HG03196 (cell line): ENCODE results near the gene LGMN.
"Not testable (repeated sequence)": the region's sequence is repeated elsewhere in the genome, so short reads cannot be mapped to it uniquely, and the experiment has no call there.

ENCODE experiments used
- ATAC-seq: cut with Tn5 transposase; IDR thresholded peaks from one replicate; pipeline ENCODE4 v1.9.1; 2021; ENCODE audit not compliant: unreplicated experiment

Gene LGMN

GRCh38 chr14:92702441-92702918 is 45.9 kb downstream of the LGMN start:
- no peak for ATAC-seq

GRCh38 chr14:92701826-92702225 is 46.6 kb downstream of the LGMN start:
- ATAC-seq: no peak

- ATAC-seq: no peak
These were observed 50.0 kb downstream of the LGMN start for GRCh38 chr14:92698393-92698792.

- ATAC-seq: no peak
These were observed 52.1 kb downstream of the LGMN start for GRCh38 chr14:92696366-92696765.

GRCh38 chr14:92695562-92695961 is 52.9 kb downstream of the LGMN start:
- no peak for ATAC-seq

GRCh38 chr14:92694807-92695206 is 53.6 kb downstream of the LGMN start:
- ATAC-seq: no peak

GRCh38 chr14:92693998-92694795 is 54.2 kb downstream of the LGMN start:
- ATAC-seq: no peak

GRCh38 chr14:92692822-92693226 is 55.6 kb downstream of the LGMN start:
- ATAC-seq: no peak

GRCh38 chr14:92690171-92691011 is 58.0 kb downstream of the LGMN start:
- no peak for ATAC-seq

- ATAC-seq: no peak
These were observed 59.7 kb downstream of the LGMN start for GRCh38 chr14:92688434-92689375.

GRCh38 chr14:92687681-92688433 is 60.6 kb downstream of the LGMN start:
- ATAC-seq: no peak

GRCh38 chr14:92686900-92687427 is 61.5 kb downstream of the LGMN start:
- no peak for ATAC-seq

GRCh38 chr14:92686411-92686899 is 62.0 kb downstream of the LGMN start:
- ATAC-seq: no peak

- ATAC-seq: no peak
These were observed 62.6 kb downstream of the LGMN start for GRCh38 chr14:92685784-92686355.

GRCh38 chr14:92684801-92685560 is 63.4 kb downstream of the LGMN start:
- ATAC-seq: no peak

GRCh38 chr14:92683041-92683440 is 65.4 kb downstream of the LGMN start:
- no peak for ATAC-seq

GRCh38 chr14:92680781-92681650 is 67.4 kb downstream of the LGMN start:
- no peak for ATAC-seq

GRCh38 chr14:92680330-92680729 is 68.1 kb downstream of the LGMN start:
- ATAC-seq: not testable (repeated sequence)
